Astrocyte of the cerebellum (primary cell): Measurements from ENCODE around the gene NIPAL3.

Experiments
- DNase-seq: peaks from one replicate; pipeline ENCODE4 v3.0.0-alpha.2; 2011; ENCODE audit warnings: low read depth
- H3K4me3 ChIP-seq: 2 replicates; pipeline ENCODE4 v1.5.1; 2011; ENCODE audit warnings: mild to moderate bottlenecking, low read depth, low read length, moderate library complexity
- in situ Hi-C: cut with HindIII; loops from 2 replicates; pipeline ENCODE4 v1.10.0; 2017; ENCODE audit warnings: low sequenced_read_pairs
- TF ChIP-seq, protein P1 (sequence below): IDR thresholded peaks from 2 replicates; pipeline ENCODE4 v1.5.1; 2012; ENCODE audit warnings: low read length, low read depth, moderate library complexity, mild to moderate bottlenecking; ENCODE audit errors: missing control alignments

NIPAL3 gene

GRCh38 chr1:24415334-24415909 is at the start of gene NIPAL3:
Gene NIPAL3, plus strand, starts transcription at chr1:24415802. Its CDS starts 3,746 bp downstream, at chr1:24419548.
- H3K4me3 ChIP-seq, result peak within 1 kb of the TSS; percentile 84
- TF ChIP-seq, protein P1, sequence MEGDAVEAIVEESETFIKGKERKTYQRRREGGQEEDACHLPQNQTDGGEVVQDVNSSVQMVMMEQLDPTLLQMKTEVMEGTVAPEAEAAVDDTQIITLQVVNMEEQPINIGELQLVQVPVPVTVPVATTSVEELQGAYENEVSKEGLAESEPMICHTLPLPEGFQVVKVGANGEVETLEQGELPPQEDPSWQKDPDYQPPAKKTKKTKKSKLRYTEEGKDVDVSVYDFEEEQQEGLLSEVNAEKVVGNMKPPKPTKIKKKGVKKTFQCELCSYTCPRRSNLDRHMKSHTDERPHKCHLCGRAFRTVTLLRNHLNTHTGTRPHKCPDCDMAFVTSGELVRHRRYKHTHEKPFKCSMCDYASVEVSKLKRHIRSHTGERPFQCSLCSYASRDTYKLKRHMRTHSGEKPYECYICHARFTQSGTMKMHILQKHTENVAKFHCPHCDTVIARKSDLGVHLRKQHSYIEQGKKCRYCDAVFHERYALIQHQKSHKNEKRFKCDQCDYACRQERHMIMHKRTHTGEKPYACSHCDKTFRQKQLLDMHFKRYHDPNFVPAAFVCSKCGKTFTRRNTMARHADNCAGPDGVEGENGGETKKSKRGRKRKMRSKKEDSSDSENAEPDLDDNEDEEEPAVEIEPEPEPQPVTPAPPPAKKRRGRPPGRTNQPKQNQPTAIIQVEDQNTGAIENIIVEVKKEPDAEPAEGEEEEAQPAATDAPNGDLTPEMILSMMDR, result peak; percentile 77
- in situ Hi-C loops, result no loop called here
- DNase-seq, result peak; percentile 99

DNA sequence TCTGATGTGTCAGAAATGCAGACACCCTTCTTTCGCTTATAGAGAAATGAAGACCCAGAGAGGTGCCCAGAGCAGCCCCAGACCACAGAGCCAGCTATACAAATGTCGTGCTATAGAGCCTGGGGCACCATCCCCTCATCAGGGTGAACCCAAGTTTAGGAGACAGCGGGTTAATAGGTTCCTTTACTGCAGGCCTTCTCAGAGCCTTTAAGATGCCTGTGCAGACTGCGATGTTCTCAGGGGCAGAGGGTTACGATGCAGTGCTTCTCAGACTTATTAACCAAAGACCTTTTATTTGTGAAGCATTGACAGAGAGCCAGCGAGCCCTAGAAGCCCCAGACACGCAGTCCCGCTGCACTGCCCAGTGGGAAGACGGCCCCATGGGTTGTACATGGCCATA is 48.9 kb upstream of the NIPAL3 start:
- TF ChIP-seq, protein P1, result no peak
- DNase-seq, result no peak
- H3K4me3 ChIP-seq, result no peak overlapping the region
- in situ Hi-C loops, result no loop called here

GRCh38 chr1:24369199-24369598 is 46.4 kb upstream of the NIPAL3 start:
- TF ChIP-seq, protein P1, result no peak
- in situ Hi-C loops, result no loop called here
- no peak overlapping the region for H3K4me3 ChIP-seq
- DNase-seq, result no peak

DNA sequence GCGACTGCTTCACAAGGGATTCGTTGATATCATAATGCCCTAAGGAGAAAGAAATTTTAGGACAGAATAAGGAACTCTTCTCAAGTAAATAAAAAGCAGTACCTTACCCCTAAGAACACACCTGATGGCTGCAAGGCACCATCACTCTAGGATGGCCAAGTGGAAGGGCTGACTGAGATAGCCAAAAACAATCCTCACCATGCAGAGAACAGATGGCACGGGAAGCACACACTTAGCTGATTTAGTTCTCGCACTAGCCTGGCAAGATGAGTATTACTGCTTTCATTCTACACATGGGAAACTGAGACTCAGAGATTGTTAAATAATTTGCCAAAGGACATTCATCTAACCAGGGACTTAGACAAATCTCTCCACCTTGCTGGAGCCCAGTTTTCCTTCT is 45.8 kb upstream of the NIPAL3 start:
- no peak for DNase-seq
- H3K4me3 ChIP-seq, result no peak overlapping the region
- TF ChIP-seq, protein P1, result no peak
- in situ Hi-C loops, result no loop called here

GRCh38 chr1:24373044-24373443 is 42.6 kb upstream of the NIPAL3 start:
- in situ Hi-C loops, result no loop called here
- no peak for DNase-seq
- TF ChIP-seq, protein P1, result no peak
- no peak overlapping the region for H3K4me3 ChIP-seq

GRCh38 chr1:24373710-24374109 is 41.9 kb upstream of the NIPAL3 start:
- DNase-seq, result no peak
- in situ Hi-C loops, result no loop called here
- H3K4me3 ChIP-seq, result no peak overlapping the region
- TF ChIP-seq, protein P1, result no peak
